WTC11 (cell line): ENCODE data around the gene BCOR. TPM values are rescaled to one million over a fixed set of nuclear protein-coding genes. Genes with fewer than 3 reads are reported as not detected.

Experiments
- ATAC-seq: fragments of 200-7000 bp; cut with Tn5 transposase; 2 replicates; pipeline ENCODE4 v1.10.0; 2021; ENCODE audit warnings: mild to moderate bottlenecking, moderate library complexity
- CTCF ChIA-PET: fragments of 300-600 bp; sonication (Branson Sonifier 250); formaldehyde crosslinking; loops from one replicate; lab custom pipeline; 2021; ENCODE audit warnings: antibody characterized with exemption; lab: Charles Lee
- POLR2A ChIA-PET: fragments of 350-600 bp; sonication (Branson Sonifier 250); formaldehyde crosslinking; loops from one replicate; lab custom pipeline; 2021; ENCODE audit warnings: antibody characterized with exemption; lab: Charles Lee
- DNase-seq: peaks from one replicate; pipeline ENCODE4 v3.0.0; 2021; ENCODE audit warnings: low spot score
- H3K27ac Mint-ChIP-seq: 2 replicates; pipeline ENCODE4 v1.8.0; 2021; ENCODE audit warnings: mixed read lengths
- H3K27me3 Mint-ChIP-seq: 2 replicates; pipeline ENCODE4 v1.8.0; 2021; ENCODE audit warnings: low read depth, mild to moderate bottlenecking, moderate library complexity, mixed read lengths
- H3K36me3 Mint-ChIP-seq: 2 replicates; pipeline ENCODE4 v1.8.0; 2021; ENCODE audit warnings: mixed read lengths
- H3K4me1 Mint-ChIP-seq: 2 replicates; pipeline ENCODE4 v1.8.0; 2022; ENCODE audit warnings: mixed read lengths
- H3K4me3 Mint-ChIP-seq: 2 replicates; pipeline ENCODE4 v1.8.0; 2021; ENCODE audit warnings: mild to moderate bottlenecking, moderate library complexity, mixed read lengths
- H3K9me3 Mint-ChIP-seq: 2 replicates; pipeline ENCODE4 v1.8.0; 2021; ENCODE audit warnings: mixed read lengths
- ARID4B ChIP-seq: sonication (generic); formaldehyde crosslinking; IDR thresholded peaks from 2 replicates; pipeline ENCODE4 v1.8.0; 2023; ENCODE audit warnings: missing genetic modification reagents, mild to moderate bottlenecking, borderline replicate concordance
- JUN ChIP-seq: sonication (generic); formaldehyde crosslinking; IDR thresholded peaks from 2 replicates; pipeline ENCODE4 v1.8.0; 2023; ENCODE audit warnings: mild to moderate bottlenecking, missing genetic modification reagents
- MAX ChIP-seq: sonication (generic); formaldehyde crosslinking; IDR thresholded peaks from 2 replicates; pipeline ENCODE4 v1.8.0; 2022; ENCODE audit warnings: mild to moderate bottlenecking, missing genetic modification reagents
- TEAD1 ChIP-seq: sonication (generic); formaldehyde crosslinking; IDR thresholded peaks from 2 replicates; pipeline ENCODE4 v1.8.0; 2022; ENCODE audit warnings: mild to moderate bottlenecking, missing genetic modification reagents
- ZBTB21 ChIP-seq: sonication (generic); formaldehyde crosslinking; IDR thresholded peaks from 2 replicates; pipeline ENCODE4 v1.8.1; 2023; ENCODE audit warnings: mild to moderate bottlenecking, missing genetic modification reagents, borderline replicate concordance
- total RNA-seq: library from RNA; stranded (reverse); gene quantifications from 3 replicates; pipeline ENCODE4 v1.2.3, GENCODE V29; 2021
- TF ChIP-seq, protein P1 (sequence below): fragments of 250-450 bp; sonication (Bioruptor Pico); IDR thresholded peaks from 2 replicates; pipeline ENCODE4 v1.9.0; 2021; ENCODE audit warnings: moderate library complexity, mild to moderate bottlenecking, inconsistent platforms, borderline replicate concordance
- TF ChIP-seq, protein P2 (sequence below): fragments of 250-450 bp; sonication (Bioruptor Pico); IDR thresholded peaks from 2 replicates; pipeline ENCODE4 v1.9.0; 2021; ENCODE audit warnings: mild to moderate bottlenecking
- TF ChIP-seq, protein P3 (sequence below): sonication (generic); formaldehyde crosslinking; IDR thresholded peaks from 2 replicates; pipeline ENCODE4 v1.8.0; 2022; ENCODE audit warnings: missing genetic modification reagents

Gene BCOR
- total RNA-seq, 1 experiment from 2014 or later = 44.5 TPM

- peaks cover 23% of the 10 kb centered on the region for H3K4me1 Mint-ChIP-seq
- ChIA-PET POLR2A (no interaction called here), CTCF (no interaction called here)
- peak overlapping the region; percentile 66 for H3K4me3 Mint-ChIP-seq
- H3K27me3 Mint-ChIP-seq = peaks cover 41% of the 10 kb centered on the region
- ATAC-seq (no peak), DNase-seq (no peak)
- no peaks in the 10 kb centered on the region for H3K36me3 Mint-ChIP-seq
- no peaks in the 10 kb centered on the region for H3K9me3 Mint-ChIP-seq
- TF ChIP-seq ARID4B (CRISPR knock-in tag) (no peak), JUN (no peak), ZBTB21 (CRISPR knock-in tag) (no peak), TEAD1 (CRISPR knock-in tag) (no peak)
- TF ChIP-seq, protein P1, sequence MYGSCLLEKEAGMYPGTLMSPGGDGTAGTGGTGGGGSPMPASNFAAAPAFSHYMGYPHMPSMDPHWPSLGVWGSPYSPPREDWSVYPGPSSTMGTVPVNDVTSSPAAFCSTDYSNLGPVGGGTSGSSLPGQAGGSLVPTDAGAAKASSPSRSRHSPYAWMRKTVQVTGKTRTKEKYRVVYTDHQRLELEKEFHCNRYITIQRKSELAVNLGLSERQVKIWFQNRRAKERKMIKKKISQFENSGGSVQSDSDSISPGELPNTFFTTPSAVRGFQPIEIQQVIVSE (CRISPR knock-in tag) = no peak
- no peak overlapping the region; the same call in 1 of the 2 replicates for H3K27ac Mint-ChIP-seq
Measured at GRCh38 chrX:40015693-40016092, 82.1 kb downstream of the BCOR start.

GRCh38 chrX:40013266-40014195 is 84.2 kb downstream of the BCOR start:
- POLR2A ChIA-PET = interaction anchor here (0.5 to 1.2 kb wide), 6 partner anchors 35 to 196 kb away, joined by 3 to 9 read pairs (median 3); no protein-coding TSS in a partner anchor
- peaks cover 31% of the 10 kb centered on the region for H3K4me1 Mint-ChIP-seq

More at GRCh38 chrX:40013266-40014195, 84.2 kb downstream of the BCOR start:
- 0 out of 2 replicates have a peak, but pooled peaks have one; percentile 52 for TF ChIP-seq MAX (CRISPR knock-in tag)
- TF ChIP-seq, protein P2, sequence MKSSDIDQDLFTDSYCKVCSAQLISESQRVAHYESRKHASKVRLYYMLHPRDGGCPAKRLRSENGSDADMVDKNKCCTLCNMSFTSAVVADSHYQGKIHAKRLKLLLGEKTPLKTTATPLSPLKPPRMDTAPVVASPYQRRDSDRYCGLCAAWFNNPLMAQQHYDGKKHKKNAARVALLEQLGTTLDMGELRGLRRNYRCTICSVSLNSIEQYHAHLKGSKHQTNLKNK (CRISPR knock-in tag) = no peak
- TF ChIP-seq, protein P3, sequence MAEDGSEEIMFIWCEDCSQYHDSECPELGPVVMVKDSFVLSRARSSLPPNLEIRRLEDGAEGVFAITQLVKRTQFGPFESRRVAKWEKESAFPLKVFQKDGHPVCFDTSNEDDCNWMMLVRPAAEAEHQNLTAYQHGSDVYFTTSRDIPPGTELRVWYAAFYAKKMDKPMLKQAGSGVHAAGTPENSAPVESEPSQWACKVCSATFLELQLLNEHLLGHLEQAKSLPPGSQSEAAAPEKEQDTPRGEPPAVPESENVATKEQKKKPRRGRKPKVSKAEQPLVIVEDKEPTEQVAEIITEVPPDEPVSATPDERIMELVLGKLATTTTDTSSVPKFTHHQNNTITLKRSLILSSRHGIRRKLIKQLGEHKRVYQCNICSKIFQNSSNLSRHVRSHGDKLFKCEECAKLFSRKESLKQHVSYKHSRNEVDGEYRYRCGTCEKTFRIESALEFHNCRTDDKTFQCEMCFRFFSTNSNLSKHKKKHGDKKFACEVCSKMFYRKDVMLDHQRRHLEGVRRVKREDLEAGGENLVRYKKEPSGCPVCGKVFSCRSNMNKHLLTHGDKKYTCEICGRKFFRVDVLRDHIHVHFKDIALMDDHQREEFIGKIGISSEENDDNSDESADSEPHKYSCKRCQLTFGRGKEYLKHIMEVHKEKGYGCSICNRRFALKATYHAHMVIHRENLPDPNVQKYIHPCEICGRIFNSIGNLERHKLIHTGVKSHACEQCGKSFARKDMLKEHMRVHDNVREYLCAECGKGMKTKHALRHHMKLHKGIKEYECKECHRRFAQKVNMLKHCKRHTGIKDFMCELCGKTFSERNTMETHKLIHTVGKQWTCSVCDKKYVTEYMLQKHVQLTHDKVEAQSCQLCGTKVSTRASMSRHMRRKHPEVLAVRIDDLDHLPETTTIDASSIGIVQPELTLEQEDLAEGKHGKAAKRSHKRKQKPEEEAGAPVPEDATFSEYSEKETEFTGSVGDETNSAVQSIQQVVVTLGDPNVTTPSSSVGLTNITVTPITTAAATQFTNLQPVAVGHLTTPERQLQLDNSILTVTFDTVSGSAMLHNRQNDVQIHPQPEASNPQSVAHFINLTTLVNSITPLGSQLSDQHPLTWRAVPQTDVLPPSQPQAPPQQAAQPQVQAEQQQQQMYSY (CRISPR knock-in tag) = peak; percentile 57; the same call in 1 of the 2 replicates
- Mint-ChIP-seq H3K36me3 (no peaks in the 10 kb centered on the region), H3K27ac (no peak overlapping the region), H3K4me3 (peak overlapping the region; percentile 66), H3K9me3 (no peaks in the 10 kb centered on the region), H3K27me3 (peaks cover 55% of the 10 kb centered on the region)
- ATAC-seq = peak; percentile 8; the same call in 1 of the 2 replicates
- DNase-seq = peak; percentile 37
- CTCF ChIA-PET = interaction anchor here (0.6 to 1.2 kb wide), 7 partner anchors 44 to 324 kb away, joined by 3 to 6 read pairs (median 3); no protein-coding TSS in a partner anchor
